GM21528 (cell line): ENCODE results near the gene CCP110.

Experiments used
- ATAC-seq: cut with Tn5 transposase; IDR thresholded peaks from one replicate; pipeline ENCODE4 v1.9.1; 2021; ENCODE audit warnings: mild to moderate bottlenecking, moderate library complexity; ENCODE audit not compliant: unreplicated experiment, low FRiP score

The CCP110 gene

DNA sequence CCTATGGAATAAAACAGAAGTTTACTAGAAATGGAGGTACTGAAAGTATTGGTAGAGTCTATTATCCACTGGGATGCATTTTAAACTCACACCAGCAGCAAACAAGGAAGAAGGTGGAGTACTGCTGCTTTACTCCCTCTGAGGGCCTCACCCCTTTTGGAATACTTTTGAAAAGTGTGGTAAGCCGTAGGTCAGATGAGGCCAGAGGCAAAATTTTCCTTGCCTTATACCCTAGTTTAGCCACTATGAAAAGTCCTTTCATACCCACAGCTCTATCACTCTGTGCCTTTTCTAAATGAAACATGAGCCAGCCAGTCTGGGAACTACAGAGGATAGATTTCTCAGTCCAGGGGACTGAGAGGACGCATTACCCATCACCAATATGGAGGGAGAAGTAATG lies 15.9 kb upstream of the CCP110 start:
- no peak for ATAC-seq

DNA sequence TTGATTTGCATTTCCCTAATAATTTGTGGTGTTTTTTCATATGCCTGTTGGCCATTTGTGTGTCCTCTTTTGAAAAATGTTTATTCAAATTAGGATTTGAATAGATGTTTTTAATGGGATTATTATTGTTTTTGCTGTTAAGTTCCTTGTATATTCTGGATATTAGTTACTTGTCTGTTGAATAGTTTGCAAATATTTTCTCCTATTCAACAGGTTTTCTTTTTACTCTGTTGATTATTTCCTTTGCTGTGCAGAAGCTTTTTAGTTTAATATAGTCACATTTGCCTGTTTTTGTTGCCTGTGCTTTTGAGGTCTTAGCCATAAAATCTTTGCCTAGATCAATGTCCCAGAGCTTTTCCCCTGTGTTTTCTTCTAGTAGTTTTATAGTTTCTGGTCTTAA lies 11.4 kb upstream of the CCP110 start:
- no peak for ATAC-seq

DNA sequence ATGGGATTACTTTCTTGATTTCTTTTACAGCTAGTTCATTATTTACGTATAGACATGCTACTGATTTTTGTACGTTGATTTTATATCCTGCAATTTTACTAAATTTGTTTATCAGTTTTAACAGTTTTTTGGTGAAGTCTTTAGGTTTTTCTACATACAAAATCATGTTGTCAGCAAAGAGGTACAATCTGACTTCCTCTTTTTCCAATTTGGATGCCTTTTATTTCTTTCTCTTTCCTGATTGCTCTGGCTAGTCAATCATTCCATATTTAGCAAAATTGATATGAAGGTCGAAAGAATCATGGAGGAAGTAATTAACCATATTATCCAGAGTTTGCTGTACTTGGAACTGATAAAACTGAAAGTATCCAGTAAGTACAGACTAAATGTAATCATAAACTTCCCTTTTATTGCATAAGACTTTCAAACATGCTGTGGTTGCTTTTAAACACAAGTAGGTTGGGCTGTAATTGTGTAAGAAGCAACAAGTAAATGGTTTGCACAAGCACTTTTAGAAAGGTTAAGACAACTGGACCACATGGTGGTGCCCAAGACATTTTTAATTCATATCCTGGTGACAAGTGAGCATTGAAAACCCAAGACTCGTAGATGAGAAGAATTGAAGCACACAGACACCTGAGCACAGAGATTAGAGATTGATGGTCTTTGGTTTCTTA lies 10.2 kb upstream of the CCP110 start:
- no peak for ATAC-seq

- ATAC-seq, result no peak
Observed at GRCh38 chr16:19515757-19516156, 8.0 kb upstream of the CCP110 start.

DNA sequence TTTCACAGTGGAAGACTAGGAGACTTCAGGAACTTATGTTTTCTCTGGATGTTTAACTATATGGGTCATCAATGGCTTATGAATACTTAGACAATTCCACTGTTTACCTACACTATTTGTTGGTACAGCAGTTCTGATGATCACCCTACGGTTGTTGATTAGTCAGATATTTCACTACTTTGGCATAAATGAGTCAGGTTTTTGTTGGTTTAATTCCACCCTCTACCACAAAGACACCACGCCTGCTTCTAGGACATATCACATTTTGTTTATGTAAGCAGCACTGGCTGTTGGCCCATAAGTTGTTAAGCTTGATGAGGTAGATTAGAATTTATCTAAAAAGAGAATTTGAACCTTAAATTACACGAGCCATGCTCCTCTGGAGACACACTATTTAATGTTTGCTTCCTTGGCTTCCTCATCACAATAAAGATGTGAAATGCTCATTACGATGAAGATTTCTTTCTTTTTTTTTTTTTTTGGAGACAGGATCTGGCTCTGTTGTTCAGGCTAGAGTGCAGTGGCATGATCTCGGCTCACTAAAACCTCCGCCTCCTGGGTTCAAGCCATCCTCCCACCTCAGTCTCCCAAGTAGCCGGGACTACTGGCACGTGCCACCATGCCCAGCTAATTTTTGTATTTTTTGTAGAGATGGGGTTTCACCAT lies 6.2 kb upstream of the CCP110 start:
- ATAC-seq, result no peak

DNA sequence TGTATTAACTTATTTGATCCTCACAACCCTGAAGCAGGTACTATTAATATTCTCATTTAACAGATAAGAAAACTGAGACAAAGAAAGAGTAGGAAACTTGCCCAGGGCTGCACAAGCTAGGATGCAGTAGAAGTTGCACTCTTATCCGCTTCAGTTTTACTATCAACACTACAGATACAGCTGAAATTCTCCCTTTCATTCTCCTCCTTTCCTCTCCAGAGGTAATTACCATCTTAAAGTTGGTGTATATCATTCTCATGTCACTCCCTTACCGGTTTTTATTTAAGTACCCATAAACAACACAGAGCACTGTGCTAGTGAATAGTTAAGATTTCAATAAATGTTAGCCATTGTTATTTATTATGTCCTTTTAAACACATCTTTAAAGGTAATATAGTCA lies 5.4 kb upstream of the CCP110 start:
- no peak for ATAC-seq

DNA sequence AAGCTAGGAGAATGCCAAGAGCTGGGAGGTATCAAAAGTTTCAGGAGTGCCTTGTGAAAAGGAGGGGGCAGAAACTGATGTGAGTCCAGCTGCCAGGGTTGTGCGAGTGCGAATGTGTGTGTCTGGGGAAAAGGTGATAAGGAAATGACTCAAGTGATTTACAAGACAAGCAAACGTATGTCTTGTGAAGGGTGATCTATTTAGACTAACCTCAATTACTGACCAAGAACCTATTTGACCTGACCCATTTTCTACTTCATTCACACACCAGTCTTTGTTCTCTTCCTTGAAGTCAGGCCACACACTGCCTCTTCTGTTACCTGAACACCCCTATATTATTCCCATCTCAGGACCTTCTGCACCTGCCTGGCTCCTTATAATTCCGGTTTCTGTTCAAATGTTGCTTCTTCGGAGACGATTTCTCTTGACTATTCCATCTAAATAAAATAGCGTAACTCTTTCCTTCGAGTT lies 2.8 kb upstream of the CCP110 start:
- no peak for ATAC-seq

GRCh38 chr16:19521471-19522396 lies 2.0 kb upstream of the CCP110 start, which contains the start of gene GDE1:
GDE1 (minus strand) TSS chr16:19522098; CDS start chr16:19521964, 134 bp downstream.
- peak; percentile 75 for ATAC-seq

DNA sequence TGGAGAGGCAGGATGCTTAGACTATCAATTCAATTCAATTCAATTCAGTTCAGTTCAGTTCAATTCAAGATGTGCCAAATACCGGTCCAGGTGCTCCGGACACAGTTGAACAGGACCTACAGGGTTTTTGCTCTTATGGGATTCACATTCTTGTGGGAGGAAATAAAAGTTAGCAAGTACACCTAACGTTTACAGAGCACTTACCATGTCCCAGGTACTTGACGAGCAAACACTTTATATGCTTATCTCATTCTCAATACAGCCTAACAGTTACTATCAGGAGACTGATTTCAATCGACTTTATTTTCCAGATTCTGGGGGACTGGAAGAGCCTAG lies 1.4 kb upstream of the CCP110 start:
- ATAC-seq, result no peak

DNA sequence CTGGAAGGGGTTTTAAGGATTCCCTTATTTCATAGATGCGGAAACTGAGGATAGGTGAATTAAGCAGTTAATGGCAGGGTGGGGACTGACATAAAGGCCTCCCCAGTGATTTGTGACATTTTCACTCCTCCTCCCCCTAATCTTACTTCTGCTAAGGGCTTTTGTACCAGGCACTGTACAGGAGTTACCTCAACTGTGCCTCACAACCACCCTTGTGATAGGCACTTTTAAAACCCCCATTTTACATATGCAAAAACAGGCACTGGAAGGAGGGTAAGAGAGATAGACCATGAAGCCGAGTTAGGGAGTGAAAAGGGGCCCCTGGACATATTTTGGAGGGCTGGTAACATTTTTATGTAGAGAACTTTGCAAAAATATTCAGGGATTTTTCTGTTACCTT lies 982 bp upstream of the CCP110 start:
- ATAC-seq, result no peak

DNA sequence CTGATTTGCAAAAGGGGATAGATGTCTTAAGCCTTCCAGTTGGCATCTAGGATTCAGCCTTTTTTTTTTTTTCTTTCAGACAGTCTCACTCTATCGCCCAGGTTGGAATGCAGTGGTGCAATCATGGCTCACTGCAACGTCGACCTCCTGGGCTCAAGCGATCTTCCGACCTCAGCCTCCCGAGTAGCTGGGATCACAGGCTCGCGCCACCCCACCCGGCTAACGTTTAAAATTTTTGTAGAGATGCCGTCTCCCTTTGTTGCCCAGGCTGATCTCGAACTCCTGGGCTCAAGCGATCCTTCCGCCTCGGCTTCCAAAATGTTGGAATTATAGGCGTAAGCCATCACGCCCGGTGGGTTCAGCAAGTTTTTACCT lies 571 bp upstream of the CCP110 start:
- ATAC-seq, result no peak

- no peak for ATAC-seq
Observed at GRCh38 chr16:19524356-19524615, 544 bp downstream of the CCP110 start.

DNA sequence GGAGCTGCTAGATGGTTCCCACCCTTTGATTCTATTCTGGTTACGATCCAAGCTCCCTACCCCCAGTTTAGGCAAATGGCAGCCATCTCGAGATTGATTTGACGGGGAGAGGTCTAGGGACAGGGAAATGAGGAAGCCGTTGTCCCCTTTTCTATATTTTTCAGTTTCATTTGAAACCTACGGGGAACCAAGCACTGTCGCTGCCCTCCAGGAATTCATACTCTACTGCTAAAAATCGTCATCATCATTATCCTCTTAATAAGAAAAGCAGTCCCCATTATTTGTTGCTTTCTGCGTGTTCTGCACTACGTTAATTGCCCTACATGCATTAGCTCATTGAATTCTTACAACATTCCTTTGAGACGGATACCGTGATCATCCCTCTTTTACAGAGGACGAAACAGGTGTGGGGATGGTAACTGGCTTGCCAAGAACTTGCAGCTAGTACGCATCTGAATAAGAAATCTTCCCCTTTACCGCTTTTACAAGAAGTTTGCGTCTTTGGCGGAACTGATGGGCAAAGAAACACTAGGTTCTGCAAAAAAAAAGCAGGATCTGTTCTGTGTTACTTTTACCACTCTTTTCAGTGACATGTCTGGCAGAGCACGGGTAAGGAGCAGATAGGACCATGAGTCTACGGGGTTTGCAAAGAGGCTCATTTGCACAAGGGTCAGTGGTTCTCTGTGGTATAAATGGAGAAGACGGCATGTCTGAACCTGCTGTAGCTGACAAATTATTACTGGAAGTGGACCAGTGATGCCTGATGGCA lies 1.1 kb downstream of the CCP110 start:
- no peak for ATAC-seq

GRCh38 chr16:19525385-19525723 lies 1.6 kb downstream of the CCP110 start:
- ATAC-seq, result no peak

DNA sequence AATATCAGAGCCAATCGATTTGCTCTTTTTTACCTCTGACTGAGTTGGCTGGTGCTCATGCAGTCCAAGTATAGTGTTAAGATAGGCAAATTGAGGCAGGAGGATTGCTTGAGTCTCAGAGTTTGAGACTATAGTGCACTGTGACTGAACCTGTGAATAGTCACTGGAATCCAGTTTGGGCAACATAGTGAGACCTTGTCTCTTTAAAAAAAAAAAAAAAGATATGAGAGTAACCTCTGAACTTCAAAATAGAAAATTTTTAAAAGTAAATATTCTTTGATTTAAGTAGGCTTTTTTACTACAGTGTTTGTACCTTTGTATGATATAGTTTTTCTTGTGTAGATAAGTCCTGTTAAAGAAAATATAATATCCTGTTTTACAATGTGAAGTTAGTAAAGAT lies 3.4 kb downstream of the CCP110 start:
- no peak for ATAC-seq

- ATAC-seq, result no peak
Observed at GRCh38 chr16:19528666-19529065, 4.9 kb downstream of the CCP110 start.

- ATAC-seq, result no peak
Observed at GRCh38 chr16:19532601-19533000, 8.9 kb downstream of the CCP110 start.

GRCh38 chr16:19540241-19540970 lies 16.7 kb downstream of the CCP110 start:
- no peak for ATAC-seq

DNA sequence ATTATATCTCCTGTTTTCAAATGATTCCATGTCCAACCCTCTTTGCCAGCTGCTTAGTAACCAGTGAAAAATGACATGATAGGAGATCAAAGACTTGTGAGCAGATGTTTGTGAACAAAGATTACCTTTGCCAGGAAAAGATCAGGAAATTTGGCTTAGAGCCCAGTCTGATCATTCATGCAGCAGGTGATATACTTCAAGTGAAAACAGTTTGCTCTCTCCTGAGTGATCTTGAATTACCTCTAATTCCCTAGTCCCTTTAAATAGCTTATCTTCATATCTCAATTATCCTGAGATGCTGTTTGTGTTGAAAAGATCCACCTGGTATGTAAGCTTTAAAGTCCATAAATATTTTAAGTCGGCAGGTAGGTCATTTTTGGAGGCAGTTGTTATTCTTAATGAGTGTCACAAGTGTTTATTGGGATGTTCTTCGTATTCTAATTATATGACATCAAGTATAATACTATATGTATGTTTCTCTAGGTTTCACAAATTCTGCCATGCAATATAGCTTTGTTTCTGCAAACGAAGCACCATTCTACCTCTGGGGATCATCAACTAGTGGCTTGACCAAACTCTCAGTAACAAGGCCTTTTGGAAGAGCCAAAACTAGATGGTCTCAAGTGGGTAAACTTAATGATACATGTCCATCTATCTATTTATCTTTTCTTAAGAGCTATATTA lies 18.5 kb downstream of the CCP110 start:
- ATAC-seq, result no peak
